DOHH2 (cell line): ENCODE measurements around the gene FOXN1.
"Not testable (repeated sequence)": the region's sequence is repeated elsewhere in the genome, so short reads cannot be mapped to it uniquely, and the experiment has no call there.

Source experiments
- H3F3A ChIP-seq: fragments of 200-600 bp; sonication (generic), shearing (Covaris generic); 2 replicates; pipeline ENCODE4 v1.6.0; 2016; ENCODE audit warnings: antibody characterized with exemption, mild to moderate bottlenecking; ENCODE audit not compliant: control insufficient read depth, insufficient read depth
- H3K27ac ChIP-seq: fragments of 200-600 bp; sonication (generic); 2 replicates; pipeline ENCODE4 v1.5.1; 2014; ENCODE audit warnings: low read depth, mild to moderate bottlenecking, low read length, moderate library complexity
- H3K27me3 ChIP-seq: fragments of 200-600 bp; sonication (generic); 2 replicates; pipeline ENCODE4 v1.6.1; 2014; ENCODE audit warnings: mild to moderate bottlenecking, low read length, mixed read lengths; ENCODE audit not compliant: control insufficient read depth
- H3K36me3 ChIP-seq: fragments of 200-600 bp; sonication (generic); 2 replicates; pipeline ENCODE4 v1.6.1; 2014; ENCODE audit warnings: mild to moderate bottlenecking, low read length, moderate library complexity, mixed read lengths; ENCODE audit not compliant: control insufficient read depth
- H3K4me1 ChIP-seq: fragments of 200-600 bp; sonication (generic); 2 replicates; pipeline ENCODE4 v1.6.1; 2014; ENCODE audit warnings: mild to moderate bottlenecking, low read length, mixed read lengths; ENCODE audit not compliant: control insufficient read depth
- H3K4me2 ChIP-seq: fragments of 200-600 bp; sonication (generic); 2 replicates; pipeline ENCODE4 v1.6.0; 2014; ENCODE audit warnings: mild to moderate bottlenecking, low read length, moderate library complexity
- H3K4me3 ChIP-seq: fragments of 200-600 bp; sonication (generic); 2 replicates; pipeline ENCODE4 v1.5.1; 2014; ENCODE audit warnings: mild to moderate bottlenecking, low read length, mixed read lengths
- H3K79me2 ChIP-seq: fragments of 200-600 bp; sonication (generic); 2 replicates; pipeline ENCODE4 v1.6.1; 2014; ENCODE audit warnings: mild to moderate bottlenecking, low read length, mixed read lengths; ENCODE audit not compliant: control insufficient read depth
- H3K9me2 ChIP-seq: fragments of 200-600 bp; sonication (generic); replicated peaks from 2 replicates; pipeline ENCODE4 v1.6.1; 2014; ENCODE audit warnings: mild to moderate bottlenecking, low read length, mixed read lengths; ENCODE audit not compliant: control insufficient read depth
- H3K9me3 ChIP-seq: fragments of 200-600 bp; sonication (generic); 2 replicates; pipeline ENCODE4 v1.6.1; 2014; ENCODE audit warnings: antibody characterized with exemption, low read length, mixed read lengths; ENCODE audit not compliant: control insufficient read depth, insufficient read depth
- H4K20me1 ChIP-seq: fragments of 200-600 bp; sonication (generic); 2 replicates; pipeline ENCODE4 v1.6.0; 2014; ENCODE audit warnings: low read depth, mild to moderate bottlenecking, antibody characterized with exemption, low read length, moderate library complexity; ENCODE audit not compliant: control insufficient read depth, insufficient read depth
- EZH2phosphoT487 ChIP-seq: fragments of 200-600 bp; sonication (generic); IDR thresholded peaks from 2 replicates; pipeline ENCODE4 v1.6.1; 2017; ENCODE audit warnings: borderline replicate concordance, mild to moderate bottlenecking, antibody characterized with exemption, low read length, moderate library complexity, mixed read lengths
- TF ChIP-seq, protein P1 (sequence below): fragments of 200-600 bp; sonication (generic); IDR thresholded peaks from one replicate; pipeline ENCODE4 v1.5.1; 2014; ENCODE audit warnings: antibody characterized with exemption, mild to moderate bottlenecking, low read depth, low read length; ENCODE audit not compliant: poor library complexity, severe bottlenecking

The FOXN1 gene

DNA sequence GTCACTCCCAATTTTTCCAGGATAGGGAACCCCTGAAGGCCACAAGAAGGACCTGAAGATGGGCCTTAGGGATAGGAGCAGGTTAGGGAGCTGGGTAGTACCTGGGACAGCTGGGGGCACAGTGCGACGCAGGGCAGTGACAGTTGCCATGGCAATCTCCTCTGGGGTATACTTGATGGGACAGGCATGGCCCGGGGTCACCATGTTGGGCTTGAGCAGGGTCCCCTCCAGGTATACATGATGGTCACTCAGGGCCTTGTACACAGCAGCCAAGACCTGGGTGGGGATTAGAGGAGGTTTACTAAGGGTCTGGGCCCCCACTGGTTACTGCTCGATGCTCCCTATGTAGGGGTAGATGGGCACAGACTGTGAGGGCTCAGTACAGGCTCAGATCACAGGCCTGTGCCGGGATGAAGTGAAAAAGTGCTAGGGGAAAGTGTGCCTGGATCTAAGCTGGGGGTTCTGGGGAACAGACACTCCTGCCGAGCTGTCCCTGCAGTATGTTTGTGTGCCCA lies 67.9 kb downstream of the FOXN1 start:
- Histone ChIP-seq H3K27ac (no peak overlapping the region), H3K4me3 (no peak overlapping the region), H3K4me2 (no peak overlapping the region), H3K27me3 (no peaks in the 10 kb centered on the region), H3K9me2 (no peaks in the 10 kb centered on the region), H3K4me1 (peaks cover 46% of the 10 kb centered on the region), H3K9me3 (no peaks in the 10 kb centered on the region), H3K79me2 (peaks cover 19% of the 10 kb centered on the region), H4K20me1 (no peaks in the 10 kb centered on the region), H3F3A (peaks cover 12% of the 10 kb centered on the region), H3K36me3 (peaks cover 59% of the 10 kb centered on the region)
- no peak for TF ChIP-seq EZH2phosphoT487
- TF ChIP-seq, protein P1, sequence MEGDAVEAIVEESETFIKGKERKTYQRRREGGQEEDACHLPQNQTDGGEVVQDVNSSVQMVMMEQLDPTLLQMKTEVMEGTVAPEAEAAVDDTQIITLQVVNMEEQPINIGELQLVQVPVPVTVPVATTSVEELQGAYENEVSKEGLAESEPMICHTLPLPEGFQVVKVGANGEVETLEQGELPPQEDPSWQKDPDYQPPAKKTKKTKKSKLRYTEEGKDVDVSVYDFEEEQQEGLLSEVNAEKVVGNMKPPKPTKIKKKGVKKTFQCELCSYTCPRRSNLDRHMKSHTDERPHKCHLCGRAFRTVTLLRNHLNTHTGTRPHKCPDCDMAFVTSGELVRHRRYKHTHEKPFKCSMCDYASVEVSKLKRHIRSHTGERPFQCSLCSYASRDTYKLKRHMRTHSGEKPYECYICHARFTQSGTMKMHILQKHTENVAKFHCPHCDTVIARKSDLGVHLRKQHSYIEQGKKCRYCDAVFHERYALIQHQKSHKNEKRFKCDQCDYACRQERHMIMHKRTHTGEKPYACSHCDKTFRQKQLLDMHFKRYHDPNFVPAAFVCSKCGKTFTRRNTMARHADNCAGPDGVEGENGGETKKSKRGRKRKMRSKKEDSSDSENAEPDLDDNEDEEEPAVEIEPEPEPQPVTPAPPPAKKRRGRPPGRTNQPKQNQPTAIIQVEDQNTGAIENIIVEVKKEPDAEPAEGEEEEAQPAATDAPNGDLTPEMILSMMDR: no peak

DNA sequence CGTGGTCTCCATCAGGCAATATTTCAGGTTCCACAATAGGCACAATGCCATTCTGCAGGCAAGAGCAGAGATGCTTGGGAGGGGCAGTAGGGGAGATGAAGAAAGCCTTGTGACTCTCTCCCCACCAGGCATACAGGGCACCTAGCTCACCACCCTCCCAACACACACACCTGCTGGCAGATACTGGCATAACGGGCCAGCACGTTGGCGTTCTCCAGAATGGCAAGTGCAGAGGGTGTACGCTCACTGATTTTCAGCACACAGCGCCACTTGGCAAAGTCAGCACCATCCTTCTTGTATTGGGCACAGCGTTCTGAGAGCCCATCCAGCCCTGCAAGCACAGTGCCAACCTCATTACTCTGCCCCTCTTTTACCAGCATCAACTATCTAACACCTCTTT lies 68.4 kb downstream of the FOXN1 start:
- H3K4me2 ChIP-seq: no peak overlapping the region

DNA sequence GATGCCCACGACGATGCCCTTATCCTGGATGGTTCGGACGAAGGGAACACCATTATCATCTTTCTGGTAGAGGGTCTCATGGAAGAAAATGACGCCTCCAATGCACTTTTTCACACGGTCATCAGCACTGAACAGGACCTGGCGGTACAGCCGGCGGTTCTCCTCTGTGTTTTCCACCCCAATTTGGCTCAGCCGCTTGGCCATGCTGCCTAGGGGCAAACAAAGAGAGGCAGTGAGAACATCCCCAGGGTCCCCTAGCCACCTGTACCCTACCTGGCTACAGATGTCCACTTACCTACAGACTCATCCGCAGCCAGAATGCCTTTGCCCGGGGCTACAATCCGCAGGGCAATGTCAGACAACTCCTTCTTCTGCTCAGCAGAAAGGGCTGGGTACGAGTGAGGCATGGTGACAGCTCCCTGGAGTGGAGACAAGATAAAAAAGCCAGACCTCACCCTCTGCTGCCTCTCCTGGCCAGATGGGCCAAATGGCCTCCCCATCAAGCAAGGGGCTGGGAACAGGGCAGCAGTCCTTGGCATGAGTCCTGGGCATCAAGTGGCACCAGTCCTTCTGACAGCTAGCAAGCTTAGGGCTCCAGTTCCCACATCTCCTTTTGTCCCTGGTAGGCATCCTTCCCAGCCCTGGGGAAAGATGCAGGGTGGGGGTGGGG lies 69.1 kb downstream of the FOXN1 start:
- Histone ChIP-seq H3K27me3 (no peaks in the 10 kb centered on the region), H4K20me1 (no peaks in the 10 kb centered on the region), H3K4me1 (peaks cover 35% of the 10 kb centered on the region), H3K4me2 (peak overlapping the region; percentile 61), H3F3A (peaks cover 17% of the 10 kb centered on the region), H3K27ac (no peak overlapping the region), H3K9me3 (no peaks in the 10 kb centered on the region), H3K4me3 (peak overlapping the region; percentile 68), H3K79me2 (peaks cover 9% of the 10 kb centered on the region), H3K36me3 (peaks cover 72% of the 10 kb centered on the region), H3K9me2 (no peaks in the 10 kb centered on the region)
- TF ChIP-seq EZH2phosphoT487: no peak
- TF ChIP-seq, protein P1: peak; percentile 8

More for the DNA sequence above, 68.4 kb downstream of the FOXN1 start:
- Histone ChIP-seq H3K36me3 (peaks cover 64% of the 10 kb centered on the region), H3K4me1 (peaks cover 42% of the 10 kb centered on the region), H3F3A (peaks cover 15% of the 10 kb centered on the region), H3K79me2 (peaks cover 17% of the 10 kb centered on the region), H4K20me1 (no peaks in the 10 kb centered on the region), H3K27ac (no peak overlapping the region), H3K27me3 (no peaks in the 10 kb centered on the region), H3K4me3 (no peak overlapping the region), H3K9me3 (no peaks in the 10 kb centered on the region), H3K9me2 (no peaks in the 10 kb centered on the region)
- TF ChIP-seq, protein P1: no peak
- no peak for TF ChIP-seq EZH2phosphoT487

DNA sequence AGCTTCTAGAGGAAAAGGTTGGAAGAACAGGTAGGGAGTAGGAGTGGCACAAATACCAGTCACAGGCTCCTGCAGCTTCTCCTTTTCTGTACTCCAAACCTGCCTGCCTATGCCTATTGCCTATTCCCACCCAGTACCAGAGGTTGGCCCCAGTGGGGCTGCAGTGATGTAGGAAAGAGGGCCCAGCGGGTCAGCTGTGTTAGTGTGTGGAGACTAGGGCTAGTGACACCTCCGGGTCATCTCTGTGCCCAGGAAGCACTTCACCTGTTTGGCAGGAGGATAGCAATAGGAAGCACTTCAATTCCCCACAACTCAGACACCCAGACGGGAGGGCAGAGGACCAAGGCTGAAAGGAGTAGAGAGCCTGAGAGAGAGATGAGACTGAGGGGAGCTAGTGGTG lies 69.9 kb downstream of the FOXN1 start:
- not testable (repeated sequence) for H3K27ac ChIP-seq, H3K27me3 ChIP-seq, H3K9me2 ChIP-seq, H3K79me2 ChIP-seq, H4K20me1 ChIP-seq, H3K9me3 ChIP-seq
- Histone ChIP-seq H3F3A (peaks cover 24% of the 10 kb centered on the region), H3K4me3 (peak overlapping the region; percentile 68), H3K4me1 (peaks cover 30% of the 10 kb centered on the region), H3K36me3 (peaks cover 77% of the 10 kb centered on the region), H3K4me2 (peak overlapping the region; percentile 61)
